Measurements from ENCODE around the gene ACO2. TPM values are rescaled to one million over a fixed set of nuclear protein-coding genes. Genes with fewer than 3 reads are reported as not detected.

Gene ACO2
- total RNA-seq, 1 experiment from 2014 or later, result 66.6 TPM

- no peak for DNase-seq
- Histone ChIP-seq H2BK5ac (ENCODE audit: insufficient read length, low read length) (no peak overlapping the region), H3K23ac (ENCODE audit: insufficient read length, low read depth, low read length) (no peak overlapping the region), H3K4me1 (ENCODE audit: insufficient read depth, low read length) (no peaks in the 10 kb centered on the region), H4K5ac (ENCODE audit: insufficient read length, low read depth, low read length) (no peak overlapping the region), H3K23me2 (ENCODE audit: insufficient read length, low read depth, low read length, poor library complexity, severe bottlenecking) (no peaks in the 10 kb centered on the region), H4K91ac (ENCODE audit: insufficient read length, low read depth, low read length) (no peak overlapping the region), H3K4me2 (ENCODE audit: insufficient read depth, insufficient read length, low read length) (no peak overlapping the region), H3K4ac (ENCODE audit: low read depth, low read length) (no peak overlapping the region), H3K27me3 (ENCODE audit: insufficient read depth, low read length) (no peaks in the 10 kb centered on the region), H3K9ac (ENCODE audit: extremely low read depth, insufficient read length, low read length) (no peak overlapping the region), H4K20me1 (ENCODE audit: control insufficient read depth, insufficient read depth, insufficient read length) (no peaks in the 10 kb centered on the region), H2AK5ac (ENCODE audit: insufficient read length, low read length) (no peak overlapping the region), H3T11ph (ENCODE audit: low read length) (no peak overlapping the region), H3K14ac (ENCODE audit: insufficient read depth, low read length) (no peak overlapping the region), H2BK15ac (ENCODE audit: low read depth, low read length) (no peak overlapping the region), H3K9me3 (ENCODE audit: control insufficient read depth, low read depth, low read length) (no peaks in the 10 kb centered on the region), H3K79me2 (ENCODE audit: insufficient read depth, low read length) (peaks cover 1% of the 10 kb centered on the region; the same call in 1 of the 2 replicates), H2AFZ (ENCODE audit: low read length) (no peak overlapping the region), H3K56ac (ENCODE audit: insufficient read length, low read depth, low read length) (no peak overlapping the region), H2BK20ac (ENCODE audit: low read depth, low read length, poor library complexity, severe bottlenecking) (no peak overlapping the region), H2BK120ac (ENCODE audit: low read depth, low read length, poor library complexity, severe bottlenecking) (no peak overlapping the region), H3K18ac (ENCODE audit: insufficient read length, low read depth, low read length) (no peak overlapping the region), H3K27ac (ENCODE audit: insufficient read length, low read depth, low read length) (no peak overlapping the region), H2BK12ac (ENCODE audit: insufficient read length, low read depth, low read length) (no peak overlapping the region), H4K8ac (replicated peaks; ENCODE audit: insufficient read length, low read depth, low read length) (no peak overlapping the region), H3K79me1 (ENCODE audit: insufficient read depth, low read depth, low read length, poor library complexity, severe bottlenecking) (no peaks in the 10 kb centered on the region)
- Mint-ChIP-seq H3K36me3 (ENCODE audit: insufficient read depth in 1 of 3, low read depth in 3 of 3) (peaks cover 20 to 80% (median 50%) of the 10 kb centered on the region in 3 experiments), H3K9me3 (no peaks in the 10 kb centered on the region), H3K27ac (peak overlapping the region in 2 of 3 experiments; percentile 62 to 87; a peak in 3 of 7 replicates), H3K4me3 (no peak overlapping the region), H3K27me3 (ENCODE audit: low read depth) (peaks cover 3% of the 10 kb centered on the region; the same call in 1 of the 2 replicates), H3K4me1 (peaks cover 2 to 9% of the 10 kb centered on the region in 2 experiments; a peak in 3 of 4 replicates)
- TF ChIP-seq CTCF (conservative IDR thresholded peaks at IDR 0.05), result no peak
- WGBS (ENCODE audit: extremely low coverage, insufficient read length, low lambda C conversion rate), result no CpG with 5 or more reads among the region's 18 CpGs
Observed at GRCh38 chr22:41530890-41531714, 62.2 kb downstream of the ACO2 start.

Data from H9 (cell line).